Erythroblast (primary cell): ENCODE data around the gene CMTM2.

Source experiments
- GATA1 ChIP-seq: IDR thresholded peaks from 2 replicates; pipeline ENCODE4 v1.6.1; 2011; ENCODE audit warnings: low read depth, mild to moderate bottlenecking, control low read depth, low read length, moderate library complexity
- POLR2A ChIP-seq: IDR thresholded peaks from 2 replicates; pipeline ENCODE4 v1.6.1; 2011; ENCODE audit warnings: mild to moderate bottlenecking, low read length

DNA sequence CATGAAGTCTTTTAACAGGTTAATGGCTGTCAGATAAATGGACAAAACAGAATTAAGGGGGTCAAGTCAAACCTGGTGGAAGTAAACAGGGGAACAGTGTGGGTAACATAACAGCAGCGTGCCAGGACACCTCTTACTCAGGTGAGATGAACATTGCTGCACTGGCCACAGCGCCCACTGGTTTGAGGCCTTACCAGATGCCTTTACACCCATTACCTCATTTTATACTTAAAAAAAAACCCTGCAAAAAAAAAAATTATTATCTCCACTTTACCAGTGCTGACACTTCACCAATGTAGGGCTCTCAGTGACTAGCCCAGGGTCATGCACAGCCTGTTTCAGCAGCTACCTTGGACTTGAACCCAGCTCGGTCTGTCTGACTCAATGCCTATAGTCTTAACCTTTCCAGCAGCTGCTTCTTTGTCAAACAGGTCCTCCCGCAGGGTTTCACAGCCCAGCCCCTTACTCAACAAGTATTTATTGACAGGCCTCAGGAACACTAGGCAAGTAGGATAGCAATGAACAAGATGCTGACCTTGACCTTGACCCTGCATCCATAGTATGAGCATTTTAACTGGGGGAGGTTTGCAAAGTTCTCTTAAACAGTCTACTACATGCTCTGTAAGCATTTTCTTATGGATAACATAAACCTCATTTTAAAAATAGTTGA lies 55.4 kb downstream of the CMTM2 start:
- TF ChIP-seq POLR2A (no peak), GATA1 (no peak)
